Activated CD8-positive, alpha-beta memory T cell treated with anti-CD3 and anti-CD28 coated beads, Interleukin-2, amount 50 U/mL, for 4 hours (primary cell): ENCODE results near the gene FGFBP3.

Source experiments
- DNase-seq: peaks from one replicate; pipeline ENCODE4 v3.0.0-alpha.2; 2020

Gene FGFBP3

GRCh38 chr10:91909117-91909677 lies at the start of gene FGFBP3:
FGFBP3 (minus strand) TSS chr10:91909486; CDS start chr10:91908969, 517 bp downstream.
- peak; percentile 22 for DNase-seq

GRCh38 chr10:91957091-91957490 lies 47.8 kb upstream of the FGFBP3 start:
- no peak for DNase-seq

DNA sequence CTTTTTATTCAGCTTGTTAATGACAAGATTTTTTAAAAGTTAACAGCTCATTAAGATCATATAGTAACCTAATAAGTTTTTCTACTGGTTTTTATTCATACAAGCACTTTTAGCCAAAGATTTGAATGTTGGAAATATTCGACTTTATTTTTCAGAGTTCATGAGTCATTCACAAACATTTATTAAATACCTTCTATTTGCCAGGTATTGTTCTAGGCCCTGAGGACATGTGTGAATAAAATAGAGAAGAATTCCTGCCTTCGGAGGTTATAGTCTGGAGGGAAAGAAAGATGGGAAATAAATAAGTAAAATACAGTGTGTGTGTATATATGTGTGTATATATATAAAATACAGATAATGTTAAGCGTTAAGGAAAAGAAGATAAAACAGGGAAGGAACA lies 45.8 kb upstream of the FGFBP3 start:
- no peak for DNase-seq

DNA sequence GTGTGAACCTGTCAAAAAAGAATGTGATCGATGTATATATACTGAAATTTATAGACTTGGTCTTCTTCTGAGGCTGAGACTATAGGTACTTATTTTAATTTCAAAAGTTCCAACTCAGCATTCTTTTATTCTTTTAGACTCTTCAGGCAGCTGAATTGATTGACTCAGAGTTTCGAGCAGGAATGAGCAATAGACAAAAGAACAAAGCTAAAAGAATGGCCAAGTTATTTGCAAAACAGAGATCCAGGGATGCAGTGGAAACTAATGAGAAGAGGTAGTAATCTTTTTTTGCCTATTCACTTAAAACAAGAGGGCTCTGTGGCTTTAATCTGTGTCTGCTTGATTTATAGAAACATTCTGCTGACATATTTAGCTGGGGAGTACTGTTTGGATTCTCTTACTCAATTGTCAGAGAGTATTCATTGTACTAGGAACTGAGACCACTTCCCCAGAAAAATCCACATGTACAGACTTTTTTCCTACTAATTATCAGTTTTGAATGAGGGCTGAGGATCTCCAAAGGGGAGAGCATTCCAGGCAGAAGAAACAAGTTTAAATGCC lies 44.4 kb upstream of the FGFBP3 start:
- no peak for DNase-seq

DNA sequence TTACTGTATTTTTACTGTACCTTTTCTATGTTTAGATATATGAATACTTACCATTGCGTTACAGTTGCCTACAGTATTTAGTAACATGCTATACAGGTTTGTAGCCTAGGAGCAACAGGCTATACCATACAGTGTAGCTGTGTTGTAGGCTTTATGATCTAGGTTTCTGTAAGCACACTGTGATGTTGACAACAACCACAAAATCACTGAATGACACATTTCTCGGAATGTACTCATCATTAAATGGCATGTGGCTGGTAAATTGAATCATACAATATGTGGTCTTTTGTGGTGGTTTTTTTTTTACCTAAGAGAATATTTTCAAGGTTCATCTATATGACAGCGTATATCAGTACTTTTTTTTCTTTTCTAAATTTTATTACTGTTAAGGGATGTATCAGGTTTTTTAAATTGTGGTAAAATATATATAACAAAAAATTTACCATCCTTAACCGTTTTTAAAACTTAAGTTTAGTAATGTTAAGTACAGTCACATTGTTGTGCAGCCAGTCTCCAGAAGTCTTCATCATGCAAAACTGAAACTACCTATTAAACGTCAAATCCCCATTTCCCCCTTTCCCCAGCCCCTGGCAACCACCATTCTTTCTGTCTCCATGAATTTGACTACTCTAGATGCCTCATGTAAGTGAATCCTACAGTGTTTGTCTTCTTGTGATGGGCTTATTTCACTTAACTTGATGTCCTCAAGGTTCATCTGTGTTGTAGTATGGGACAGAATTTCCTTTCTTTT lies 35.8 kb upstream of the FGFBP3 start:
- DNase-seq, result no peak

DNA sequence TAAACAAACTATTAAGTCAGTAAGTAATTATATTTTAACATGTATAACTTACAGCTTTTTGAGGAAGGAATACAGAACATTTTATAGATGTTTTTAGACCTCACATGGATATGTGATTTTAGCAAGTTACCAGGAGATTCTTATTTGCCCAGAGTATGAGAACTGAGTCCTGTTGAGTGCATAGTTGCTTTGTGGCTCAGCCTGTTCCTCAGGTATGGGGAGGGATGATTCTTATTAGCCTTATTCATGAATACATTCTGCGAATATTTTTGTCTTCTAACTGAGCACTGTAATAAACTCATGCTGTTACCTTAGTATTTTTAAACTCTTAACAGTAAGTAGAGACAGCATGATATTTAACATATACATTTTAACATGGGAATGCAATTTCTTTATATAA lies 32.1 kb upstream of the FGFBP3 start:
- no peak for DNase-seq

DNA sequence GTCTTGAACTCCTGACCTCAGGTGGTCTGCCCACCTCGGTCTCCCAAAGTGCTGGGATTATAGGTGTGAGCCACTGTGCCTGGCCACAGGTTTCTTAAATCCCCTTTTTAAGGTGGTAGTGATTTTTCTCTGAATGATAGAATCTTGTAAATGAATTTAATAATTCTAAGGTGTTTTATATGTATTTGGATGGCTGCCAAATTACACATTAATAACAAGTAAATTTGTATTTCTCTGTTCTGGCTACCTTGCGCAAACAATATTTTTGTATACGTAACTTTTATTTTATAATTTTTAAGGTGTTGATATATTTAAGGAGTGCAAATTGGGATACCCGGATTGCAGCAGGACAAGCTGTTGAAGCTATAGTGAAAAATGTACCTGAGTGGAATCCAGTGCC lies 30.4 kb upstream of the FGFBP3 start:
- DNase-seq, result no peak

DNA sequence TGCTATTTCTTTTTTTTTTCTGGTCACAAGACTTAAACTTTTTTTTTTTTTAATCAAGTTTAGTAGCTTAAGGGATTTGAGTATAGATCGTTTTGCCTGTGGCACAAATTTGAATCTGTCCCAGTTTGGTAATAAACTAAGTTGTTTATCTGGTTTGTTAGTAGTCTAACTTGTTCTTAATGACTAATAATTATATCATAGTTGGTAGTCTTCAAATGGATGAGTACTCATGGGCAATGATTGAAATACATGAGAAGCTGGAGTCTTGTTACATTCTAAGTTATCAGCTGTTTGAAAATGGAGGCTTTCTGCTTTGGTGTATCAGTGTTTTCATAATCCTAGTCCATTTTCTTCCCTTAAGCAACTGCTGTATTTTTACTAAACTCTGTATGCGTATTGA lies 26.6 kb upstream of the FGFBP3 start:
- no peak for DNase-seq

- no peak for DNase-seq
These were observed 23.5 kb upstream of the FGFBP3 start for GRCh38 chr10:91932737-91933136.

DNA sequence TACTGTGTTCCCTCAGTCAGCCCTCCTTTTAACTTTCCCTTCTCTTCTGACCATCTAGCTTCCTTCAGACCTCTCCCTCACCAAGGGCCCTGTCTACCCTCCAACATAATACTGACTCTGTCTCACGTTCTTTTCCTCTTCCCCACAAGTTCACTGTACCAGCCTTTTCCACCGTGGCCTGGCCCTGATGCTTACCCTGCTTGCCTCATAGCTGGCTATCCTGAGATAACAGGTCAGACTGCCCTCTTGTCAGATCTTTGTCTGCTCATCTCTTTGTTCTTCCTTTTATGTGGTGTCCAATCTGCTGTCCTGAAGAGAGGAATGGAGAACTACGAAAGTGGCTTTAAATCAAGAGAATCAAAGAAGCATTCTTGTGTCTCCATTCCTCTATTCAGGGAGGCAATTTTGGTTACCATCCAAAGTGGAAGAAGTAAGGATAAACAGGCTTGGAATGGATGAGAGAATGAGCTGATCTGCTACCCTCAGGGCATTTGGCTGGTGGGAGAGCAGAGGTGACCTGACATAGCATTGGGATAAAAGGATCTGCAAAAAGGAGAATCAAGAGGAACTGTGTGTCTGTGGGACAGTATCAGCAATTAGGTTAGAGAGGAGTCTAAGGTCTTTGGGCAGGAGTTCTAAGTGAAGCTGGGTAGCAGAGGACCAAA lies 22.4 kb upstream of the FGFBP3 start:
- DNase-seq, result no peak

DNA sequence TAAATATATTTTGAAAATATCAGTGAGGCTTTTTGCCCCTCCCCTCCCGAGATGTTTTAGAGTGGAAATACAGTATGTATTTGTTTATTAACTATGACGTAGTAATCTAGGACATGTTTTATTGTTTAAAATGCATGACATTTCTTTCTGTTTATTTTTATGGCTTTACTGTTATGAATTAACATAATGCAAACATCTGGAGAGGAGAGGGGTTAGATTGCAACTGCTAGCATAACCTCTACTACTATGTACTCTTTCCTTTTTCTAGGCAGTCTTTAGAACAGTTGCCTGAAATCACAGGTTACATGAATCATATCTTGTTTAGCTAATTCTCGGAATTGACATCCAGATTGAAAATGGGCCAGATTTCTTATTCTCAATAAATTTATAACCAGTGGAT lies 21.7 kb upstream of the FGFBP3 start:
- no peak for DNase-seq

DNA sequence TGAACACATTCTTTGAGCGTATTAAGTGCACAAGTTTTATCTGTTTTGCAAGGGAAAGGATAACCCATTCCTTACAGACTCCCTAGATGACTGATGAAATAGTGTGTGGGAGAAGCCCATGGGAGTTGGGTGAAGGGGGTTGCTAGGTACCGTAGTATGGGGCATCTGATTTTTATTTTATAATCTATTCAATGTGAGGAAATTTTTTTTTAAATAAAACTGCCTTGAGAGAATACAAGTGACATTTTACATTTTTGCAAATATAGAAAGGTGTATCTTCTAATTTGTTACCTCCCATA lies 15.7 kb upstream of the FGFBP3 start:
- no peak for DNase-seq

DNA sequence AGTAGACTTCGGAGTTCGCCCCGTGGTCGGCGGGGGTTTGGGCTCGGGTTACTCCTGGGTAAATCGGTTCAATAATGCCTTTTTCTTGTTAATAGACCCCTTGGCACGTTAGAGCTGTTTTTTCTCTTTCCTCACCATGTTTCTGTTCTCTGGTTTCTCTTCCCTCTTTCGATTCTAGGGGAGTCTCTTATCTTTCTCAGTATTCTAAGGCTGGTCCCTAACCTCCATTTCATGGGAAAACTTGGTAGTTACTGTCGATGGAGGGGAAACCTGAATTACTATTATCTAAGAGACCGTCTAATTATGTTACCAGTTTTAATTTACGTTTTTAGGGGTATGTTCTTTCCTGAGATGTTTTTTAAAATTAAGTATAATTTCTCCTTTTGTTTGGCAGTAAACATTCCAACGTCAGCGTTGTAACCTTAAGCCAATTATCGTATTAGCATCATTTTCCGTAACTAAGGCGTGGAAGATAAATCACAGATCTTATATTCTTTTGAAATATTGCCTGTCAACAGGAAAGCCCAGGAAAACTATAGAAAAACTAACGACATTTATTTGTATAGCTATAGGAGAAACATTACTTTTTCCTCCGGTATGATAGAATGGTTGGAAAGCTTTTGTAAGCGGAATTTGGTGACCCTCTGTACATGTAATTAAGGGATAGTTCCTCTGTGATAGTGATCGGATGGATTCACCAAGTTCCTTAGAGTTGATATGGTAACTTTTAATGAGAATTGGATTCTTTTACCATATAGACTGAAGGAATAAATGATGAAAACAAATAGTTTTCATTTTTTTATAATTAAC lies 15.1 kb upstream of the FGFBP3 start:
- no peak for DNase-seq

- DNase-seq, result peak; percentile 95
These were observed 14.3 kb upstream of the FGFBP3 start, which contains the start of gene BTAF1 for GRCh38 chr10:91923371-91924211. BTAF1 (plus strand) TSS chr10:91923770; CDS start chr10:91924077, 307 bp downstream.

DNA sequence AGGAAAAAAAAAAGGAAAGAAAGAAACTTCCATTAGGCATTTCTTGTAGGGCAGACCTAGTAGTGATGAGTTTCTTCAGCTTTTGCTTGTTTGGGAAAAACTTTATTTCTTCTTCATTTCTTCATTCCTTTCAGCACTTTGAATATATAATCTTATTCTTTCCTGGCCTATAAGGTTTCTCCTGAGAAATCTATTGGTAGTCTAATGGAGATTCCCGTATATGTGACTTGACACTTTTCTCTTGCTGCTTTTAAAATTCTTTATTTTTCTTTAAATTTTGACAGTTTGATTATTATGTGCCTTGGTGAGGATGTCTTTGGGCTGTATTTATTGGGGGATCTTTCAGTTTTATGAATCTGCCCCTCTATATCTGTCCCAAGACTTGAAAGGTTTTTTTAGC lies 10.4 kb upstream of the FGFBP3 start:
- DNase-seq, result no peak

DNA sequence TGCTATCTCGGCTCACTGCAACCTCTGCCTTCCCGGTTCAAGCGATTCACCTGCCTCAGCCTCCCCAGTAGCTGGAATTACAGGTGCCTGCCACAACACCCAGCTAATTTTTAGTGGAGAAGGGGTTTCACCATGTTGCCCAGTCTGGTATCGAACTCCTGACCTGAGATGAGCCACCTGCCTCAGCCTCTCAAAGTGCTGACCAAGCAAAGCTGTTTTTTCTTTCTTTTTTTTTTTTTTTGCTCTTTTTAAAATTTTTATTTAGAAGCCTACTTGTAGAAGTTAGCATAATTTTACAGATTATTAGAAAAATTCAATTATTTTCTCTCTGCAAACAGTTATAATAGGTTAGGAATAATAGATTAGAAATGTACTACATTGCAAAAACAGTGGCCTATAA lies 1.2 kb upstream of the FGFBP3 start:
- DNase-seq, result no peak

GRCh38 chr10:91908337-91909116 lies 759 bp downstream of the FGFBP3 start:
- peak; percentile 70 for DNase-seq

DNA sequence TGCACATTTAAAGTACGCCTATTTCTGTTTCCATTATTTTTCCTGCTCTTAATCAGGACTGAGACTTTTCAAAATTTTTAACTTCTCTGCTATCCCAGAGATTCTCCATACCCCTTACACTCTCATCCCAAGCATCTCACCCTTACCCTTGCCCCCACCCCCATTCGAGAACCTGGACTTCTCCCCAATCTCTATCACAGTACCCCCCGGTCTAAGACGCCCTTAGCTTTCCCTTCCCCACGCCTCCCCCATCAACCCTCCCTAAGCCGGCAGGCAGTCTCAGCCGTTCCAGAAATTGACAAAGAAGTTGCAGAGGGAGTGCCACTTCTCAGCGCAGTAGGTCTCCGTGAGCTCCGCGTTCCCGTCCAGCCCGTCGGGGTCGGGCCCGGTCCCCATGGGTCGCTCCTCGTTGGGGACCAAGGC lies 1.4 kb downstream of the FGFBP3 start:
- no peak for DNase-seq

GRCh38 chr10:91907033-91907594 lies 2.2 kb downstream of the FGFBP3 start:
- no peak for DNase-seq

- peak; percentile 57 for DNase-seq
These were observed 7.3 kb downstream of the FGFBP3 start for GRCh38 chr10:91901784-91902677.
